ENCODE measurements around the gene OMP. TPM values are rescaled to one million over a fixed set of nuclear protein-coding genes. Genes with fewer than 3 reads are reported as not detected.

Gene OMP
- total RNA-seq, 1 donor from 2014 or later, result not detected

GRCh38 chr11:77069969-77070582 is 32.6 kb upstream of the OMP start:
- Mint-ChIP-seq H3K9me3 (ENCODE audit: low read depth) (no peaks in the 10 kb centered on the region), H3K27me3 (ENCODE audit: low read depth) (no peaks in the 10 kb centered on the region), H3K36me3 (ENCODE audit: low read depth) (no peaks in the 10 kb centered on the region), H3K4me1 (ENCODE audit: low read depth) (peaks cover 36% of the 10 kb centered on the region), H3K4me3 (ENCODE audit: unreplicated experiment) (no peak overlapping the region), H3K27ac (ENCODE audit: unreplicated experiment) (no peak overlapping the region)
- TF ChIP-seq CTCF (IDR thresholded peaks at IDR 0.05), result no peak
- DNase-seq (ENCODE audit: low spot score), result no peak

- H3K27me3 Mint-ChIP-seq (ENCODE audit: low read depth), result no peaks in the 10 kb centered on the region
- peak; percentile 71 for DNase-seq (ENCODE audit: low spot score)
- H3K36me3 Mint-ChIP-seq (ENCODE audit: low read depth), result no peaks in the 10 kb centered on the region
- H3K9me3 Mint-ChIP-seq (ENCODE audit: low read depth), result no peaks in the 10 kb centered on the region
- peaks cover 32% of the 10 kb centered on the region for H3K4me1 Mint-ChIP-seq (ENCODE audit: low read depth)
- no peak overlapping the region for H3K4me3 Mint-ChIP-seq (ENCODE audit: unreplicated experiment)
- TF ChIP-seq CTCF (IDR thresholded peaks at IDR 0.05), result no peak
- H3K27ac Mint-ChIP-seq (ENCODE audit: unreplicated experiment), result no peak overlapping the region
These were observed 31.6 kb upstream of the OMP start for GRCh38 chr11:77071077-77071476.

- no peaks in the 10 kb centered on the region for H3K36me3 Mint-ChIP-seq (ENCODE audit: low read depth)
- peak overlapping the region; percentile 95 for H3K27ac Mint-ChIP-seq (ENCODE audit: unreplicated experiment)
- no peak overlapping the region for H3K4me3 Mint-ChIP-seq (ENCODE audit: unreplicated experiment)
- no peaks in the 10 kb centered on the region for H3K9me3 Mint-ChIP-seq (ENCODE audit: low read depth)
- DNase-seq (ENCODE audit: low spot score), result peak; percentile 72
- TF ChIP-seq CTCF (IDR thresholded peaks at IDR 0.05), result no peak
- H3K27me3 Mint-ChIP-seq (ENCODE audit: low read depth), result no peaks in the 10 kb centered on the region
- peaks cover 31% of the 10 kb centered on the region for H3K4me1 Mint-ChIP-seq (ENCODE audit: low read depth)
These were observed 30.7 kb upstream of the OMP start for GRCh38 chr11:77071671-77072605.

GRCh38 chr11:77072851-77073327 is 29.8 kb upstream of the OMP start:
- DNase-seq (ENCODE audit: low spot score), result no peak
- Mint-ChIP-seq H3K27ac (ENCODE audit: unreplicated experiment) (peak overlapping the region; percentile 95), H3K9me3 (ENCODE audit: low read depth) (peaks cover 1% of the 10 kb centered on the region), H3K4me1 (ENCODE audit: low read depth) (peaks cover 27% of the 10 kb centered on the region), H3K4me3 (ENCODE audit: unreplicated experiment) (no peak overlapping the region), H3K27me3 (ENCODE audit: low read depth) (no peaks in the 10 kb centered on the region), H3K36me3 (ENCODE audit: low read depth) (no peaks in the 10 kb centered on the region)
- TF ChIP-seq CTCF (IDR thresholded peaks at IDR 0.05), result no peak

- Mint-ChIP-seq H3K27me3 (ENCODE audit: low read depth) (no peaks in the 10 kb centered on the region), H3K4me3 (ENCODE audit: unreplicated experiment) (peak overlapping the region; percentile 39), H3K4me1 (ENCODE audit: low read depth) (peaks cover 27% of the 10 kb centered on the region), H3K27ac (ENCODE audit: unreplicated experiment) (peak overlapping the region; percentile 95), H3K9me3 (ENCODE audit: low read depth) (peaks cover 7% of the 10 kb centered on the region), H3K36me3 (ENCODE audit: low read depth) (peaks cover 2% of the 10 kb centered on the region)
- DNase-seq (ENCODE audit: low spot score), result peak; percentile 93
- peak; percentile 81 for TF ChIP-seq CTCF (IDR thresholded peaks at IDR 0.05)
These were observed 29.2 kb upstream of the OMP start for GRCh38 chr11:77073328-77074001.
